NCI-H748 (cell line): Measurements from ENCODE around the gene SLC17A5.
"Not testable (repeated sequence)": the region's sequence is repeated elsewhere in the genome, so short reads cannot be mapped to it uniquely, and the experiment has no call there.

ENCODE experiments used
- DNase-seq: peaks from one replicate; lab custom pipeline; 2025; ENCODE audit not compliant: unreplicated experiment; lab: John Stamatoyannopoulos, UW

SLC17A5 gene

DNA sequence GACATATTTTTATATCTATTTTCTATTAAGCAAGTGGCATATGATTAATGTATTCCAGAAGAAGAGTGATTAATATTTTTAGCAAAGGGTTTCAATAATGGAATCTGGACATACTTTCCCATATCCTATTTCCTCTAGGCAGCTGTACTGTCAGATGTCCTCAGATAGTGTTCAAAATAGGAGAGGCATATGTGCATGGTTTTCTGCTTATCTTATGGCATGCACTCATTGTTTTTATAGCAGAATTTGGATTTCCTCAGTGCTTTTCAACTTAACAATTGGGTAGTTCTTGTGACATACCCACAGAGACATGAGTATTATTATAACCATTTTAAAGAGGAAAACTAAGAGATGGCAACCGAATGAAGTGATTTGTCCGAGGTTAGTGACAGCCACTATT lies 12.6 kb upstream of the SLC17A5 start:
- no peak for DNase-seq

DNA sequence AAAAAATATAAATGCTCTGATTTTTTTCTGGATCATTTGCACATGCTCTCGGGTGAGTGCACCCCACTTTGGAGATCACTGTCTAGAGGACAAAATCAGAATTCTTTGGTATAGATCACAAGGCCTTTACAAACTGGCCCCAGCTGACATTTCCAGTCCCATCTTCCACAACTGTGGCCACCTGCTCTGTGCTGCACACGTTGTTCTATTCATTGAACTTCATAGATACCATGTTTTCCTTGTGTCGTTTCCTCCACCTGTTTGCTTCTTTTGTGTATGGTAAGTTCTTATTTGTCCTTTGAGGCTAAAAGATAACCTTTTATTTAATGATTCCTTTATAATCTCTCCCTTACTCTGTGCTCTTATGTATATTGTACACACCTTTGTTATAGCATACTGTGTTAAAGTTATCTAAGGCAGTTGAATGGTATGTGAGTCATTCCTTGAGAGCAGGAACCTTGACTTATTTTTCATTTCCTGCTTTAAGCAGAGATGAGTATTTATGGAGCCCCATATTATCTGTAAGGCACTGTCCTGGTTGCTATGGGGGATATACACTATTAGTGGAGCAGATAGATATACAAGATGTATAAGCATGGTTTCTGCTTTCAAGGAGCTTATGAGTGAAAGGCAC lies 12.0 kb upstream of the SLC17A5 start:
- DNase-seq: no peak

- DNase-seq: no peak
These were observed 10.9 kb upstream of the SLC17A5 start for GRCh38 chr6:73664701-73665100.

DNA sequence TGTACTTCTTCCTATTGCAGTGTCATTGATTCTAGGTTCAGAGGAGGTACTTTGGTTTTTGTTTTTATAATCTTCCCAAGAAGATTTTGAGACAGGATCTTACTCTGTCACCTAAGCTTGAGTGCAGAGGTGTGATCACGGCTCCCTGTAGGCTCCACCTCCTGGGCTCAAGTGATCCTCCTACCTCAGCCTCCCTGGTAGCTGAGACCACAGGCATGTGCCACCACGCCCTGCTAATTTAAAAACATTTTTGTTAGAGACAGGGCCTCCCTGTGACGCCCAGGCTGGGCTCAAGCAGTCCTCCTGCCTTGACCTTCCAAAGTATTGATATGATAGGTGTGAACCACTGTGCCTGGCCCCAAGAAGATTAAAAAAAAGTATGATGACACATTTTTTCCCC lies 3.4 kb upstream of the SLC17A5 start:
- no peak for DNase-seq

DNA sequence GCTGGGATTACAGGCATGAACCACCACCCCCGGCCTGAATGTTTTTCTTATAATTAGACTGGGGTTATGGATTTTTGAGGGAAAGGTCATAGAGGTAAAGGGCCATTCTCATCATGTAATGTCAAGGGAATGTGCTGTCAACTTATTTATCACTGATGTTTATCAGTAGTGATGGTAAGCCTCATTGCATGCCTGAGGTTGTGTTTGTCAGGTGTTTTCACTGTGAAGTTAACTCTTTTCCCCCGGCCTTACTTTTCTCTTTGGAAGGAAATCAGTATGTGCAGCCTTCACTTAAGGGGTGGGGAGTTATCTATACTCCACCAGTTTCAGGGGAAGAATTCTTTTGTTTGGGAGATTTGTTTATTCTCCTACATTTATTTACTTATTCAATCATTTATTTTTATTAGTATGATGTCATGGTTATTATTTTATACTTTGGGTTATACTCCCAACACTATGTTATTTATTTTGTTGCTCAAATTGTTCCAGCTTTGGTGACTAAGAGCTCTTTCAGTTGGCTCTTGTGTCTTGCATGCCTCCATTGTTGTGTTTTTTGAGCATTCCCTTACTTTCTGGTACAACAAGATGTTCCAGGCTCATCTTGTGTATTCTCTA lies 2.8 kb upstream of the SLC17A5 start:
- no peak for DNase-seq

- no peak for DNase-seq
These were observed 1.6 kb upstream of the SLC17A5 start for GRCh38 chr6:73655341-73655917.

GRCh38 chr6:73652637-73653570 lies 888 bp downstream of the SLC17A5 start:
- peak; percentile 84 for DNase-seq

DNA sequence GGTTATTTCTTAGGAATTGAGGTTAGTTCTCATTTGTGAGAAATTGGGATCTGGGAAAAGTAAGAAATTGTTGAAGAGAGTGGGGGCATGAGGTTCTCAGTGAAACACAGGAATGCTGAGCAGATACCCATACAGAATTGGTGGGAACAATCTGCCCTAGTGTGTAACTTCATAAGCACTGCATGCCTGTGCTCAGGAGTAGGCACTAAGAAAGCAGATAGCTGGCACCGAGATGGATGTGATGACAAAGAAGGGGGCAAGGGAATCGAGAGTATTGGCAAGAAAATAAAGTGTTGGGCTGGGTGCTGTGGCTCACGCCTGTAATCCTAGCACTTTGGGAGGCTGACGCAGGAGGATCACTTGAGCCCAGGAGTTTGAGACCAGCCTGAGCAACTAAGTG lies 4.0 kb downstream of the SLC17A5 start:
- DNase-seq: no peak

DNA sequence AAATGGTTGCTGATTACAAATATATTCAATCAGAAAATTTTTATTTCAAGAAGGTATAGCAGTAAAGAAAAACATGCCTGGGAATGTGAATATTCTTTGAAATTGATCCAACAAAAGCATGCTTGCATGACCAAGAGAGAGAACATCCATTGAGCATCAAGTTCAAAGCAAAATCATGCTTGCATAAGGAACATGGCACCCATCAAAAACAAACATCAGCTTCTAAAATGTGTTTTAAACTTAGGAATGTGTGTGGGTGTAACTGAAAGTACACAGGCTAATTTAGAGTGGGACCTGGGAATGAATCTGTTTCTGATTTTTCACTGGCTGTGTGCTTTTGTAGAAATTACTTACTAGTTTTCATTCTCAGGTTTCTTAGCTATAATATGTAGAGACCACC lies 5.6 kb downstream of the SLC17A5 start:
- DNase-seq: no peak

- no peak for DNase-seq
These were observed 8.7 kb downstream of the SLC17A5 start for GRCh38 chr6:73644941-73645591.

DNA sequence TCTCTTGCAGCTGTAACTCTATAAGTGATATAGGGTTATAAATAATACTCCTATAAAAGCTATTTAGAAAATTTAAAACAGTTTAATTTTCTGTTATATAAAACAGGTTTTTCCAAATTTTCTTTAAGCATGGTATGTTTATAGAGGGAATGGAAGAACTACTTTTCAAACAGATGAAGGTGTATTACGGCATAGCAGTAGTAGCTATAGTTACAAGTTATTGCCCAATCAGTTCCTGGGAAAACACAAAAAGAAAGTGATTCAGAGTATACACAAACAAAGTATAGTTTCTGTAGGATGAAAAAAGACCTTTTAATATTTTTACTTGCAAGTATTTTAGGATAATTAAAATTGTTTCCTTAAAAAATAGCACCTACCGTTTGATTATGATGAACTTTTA lies 9.8 kb downstream of the SLC17A5 start:
- no peak for DNase-seq

DNA sequence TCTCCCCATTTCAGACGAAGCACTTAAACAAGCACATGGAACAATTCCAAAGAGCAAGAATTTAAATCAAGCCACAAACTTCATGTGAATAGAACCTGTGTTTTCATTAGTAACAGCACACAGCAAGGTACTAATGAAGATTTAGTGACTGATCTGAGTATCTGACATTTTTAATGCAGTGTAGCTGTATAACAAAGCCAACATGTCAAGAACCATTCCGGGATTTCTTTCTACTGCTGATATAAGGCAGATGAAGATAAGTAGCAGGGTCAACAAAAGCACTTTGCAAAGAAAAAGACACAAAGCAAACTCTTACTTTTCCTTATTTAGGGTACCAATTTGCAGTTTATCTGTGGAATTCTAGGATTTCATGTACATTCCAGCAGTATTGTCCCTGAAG lies 11.3 kb downstream of the SLC17A5 start:
- no peak for DNase-seq

DNA sequence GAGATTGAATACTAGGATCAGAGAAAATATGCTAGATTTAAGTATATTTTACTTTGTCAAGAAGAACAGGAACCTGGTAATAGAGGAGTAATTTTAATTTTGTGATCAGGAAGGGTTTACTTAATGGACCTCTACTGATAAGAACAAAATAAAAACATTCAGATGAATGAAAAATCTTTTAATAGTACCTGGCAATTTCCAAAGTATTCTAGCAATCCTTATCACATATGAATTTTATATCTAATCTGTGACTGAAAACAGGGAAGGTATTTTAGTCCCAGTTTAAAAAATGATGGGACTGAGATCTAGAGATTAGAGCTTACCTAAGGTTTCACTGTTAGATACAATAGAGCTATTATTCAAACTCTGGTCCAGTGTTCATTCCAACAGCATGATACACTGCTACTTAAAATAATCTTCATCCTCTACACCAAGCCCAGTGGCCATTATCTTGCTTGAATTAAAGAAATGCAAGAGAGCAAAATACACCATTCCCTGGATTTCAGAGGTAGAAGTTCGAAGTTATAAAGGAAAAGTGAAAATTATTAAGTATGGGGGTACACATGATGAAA lies 13.5 kb downstream of the SLC17A5 start:
- DNase-seq: no peak

DNA sequence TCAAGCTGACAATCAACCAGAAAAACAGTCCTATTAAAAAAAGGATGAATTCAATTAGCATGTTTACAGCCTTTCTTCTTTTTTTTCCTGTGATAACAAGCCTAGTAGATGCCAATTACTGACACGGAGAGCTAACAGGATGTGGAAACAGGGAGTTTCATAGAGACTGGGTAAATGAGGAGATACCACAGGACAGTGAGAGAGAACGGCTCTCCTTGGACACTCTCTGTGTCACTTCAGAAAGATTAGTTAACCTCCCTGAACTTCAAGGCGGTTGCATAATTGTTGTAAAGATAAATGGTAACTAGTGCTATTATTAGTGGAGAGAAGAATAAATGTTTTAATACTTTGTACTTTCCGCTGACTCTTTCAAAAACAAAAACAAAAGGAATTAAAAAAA lies 14.8 kb downstream of the SLC17A5 start:
- DNase-seq: no peak

DNA sequence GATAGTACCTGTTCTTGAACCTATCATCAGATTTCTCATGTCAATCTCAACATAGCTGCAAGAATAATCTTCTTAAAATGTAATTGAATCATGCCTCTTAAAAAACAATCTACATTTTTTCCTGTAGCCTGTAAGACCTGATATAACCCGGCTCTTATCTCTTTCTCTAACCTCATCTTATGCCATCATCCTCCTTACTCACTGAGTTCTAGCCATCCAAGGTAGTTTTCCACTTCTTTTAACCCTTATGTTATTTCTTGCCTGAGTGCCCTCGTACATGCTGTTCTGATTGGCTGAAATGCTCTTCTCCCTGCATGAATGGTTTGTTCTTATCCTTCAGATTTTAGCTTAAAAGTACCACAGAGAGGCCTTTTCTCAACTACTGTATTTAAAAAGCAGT lies 16.4 kb downstream of the SLC17A5 start:
- DNase-seq: no peak

DNA sequence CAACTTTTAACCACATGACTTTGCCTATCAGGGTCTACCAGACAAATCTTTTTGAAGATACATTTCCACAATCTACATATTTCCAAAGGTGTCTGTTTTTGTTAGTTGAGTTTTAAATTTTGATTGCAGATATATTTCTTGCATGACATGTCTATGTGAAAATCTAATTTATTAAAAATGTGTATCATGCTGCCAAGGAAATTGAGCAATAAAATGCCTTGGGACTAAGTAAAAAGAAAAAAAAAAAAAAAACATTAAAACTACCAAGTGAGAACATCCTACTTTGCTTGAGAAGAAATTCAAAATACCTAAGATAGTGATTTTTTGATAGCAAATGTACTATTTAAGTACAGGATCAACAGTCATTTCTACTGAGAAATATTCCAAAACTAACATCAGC lies 17.7 kb downstream of the SLC17A5 start:
- no peak for DNase-seq

DNA sequence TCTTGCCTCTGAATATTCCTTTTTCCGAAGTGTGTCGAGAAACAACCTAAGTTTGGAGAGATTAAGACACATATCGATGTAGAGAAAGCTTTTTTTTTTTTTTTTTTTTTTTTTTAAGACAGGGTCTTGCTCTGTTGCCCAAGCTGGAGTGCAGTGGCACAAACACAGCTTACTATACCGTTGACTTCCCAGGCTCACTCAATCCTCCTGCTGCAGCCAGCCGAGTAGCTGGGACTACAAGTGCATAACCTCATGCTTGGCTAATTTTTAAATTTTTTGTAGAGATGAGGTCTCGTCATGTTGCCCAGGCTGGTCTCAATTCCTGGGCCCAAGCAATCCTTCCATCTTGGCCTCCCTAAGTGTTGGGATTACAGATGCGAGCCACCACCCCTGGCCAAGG lies 21.4 kb downstream of the SLC17A5 start:
- DNase-seq: no peak

DNA sequence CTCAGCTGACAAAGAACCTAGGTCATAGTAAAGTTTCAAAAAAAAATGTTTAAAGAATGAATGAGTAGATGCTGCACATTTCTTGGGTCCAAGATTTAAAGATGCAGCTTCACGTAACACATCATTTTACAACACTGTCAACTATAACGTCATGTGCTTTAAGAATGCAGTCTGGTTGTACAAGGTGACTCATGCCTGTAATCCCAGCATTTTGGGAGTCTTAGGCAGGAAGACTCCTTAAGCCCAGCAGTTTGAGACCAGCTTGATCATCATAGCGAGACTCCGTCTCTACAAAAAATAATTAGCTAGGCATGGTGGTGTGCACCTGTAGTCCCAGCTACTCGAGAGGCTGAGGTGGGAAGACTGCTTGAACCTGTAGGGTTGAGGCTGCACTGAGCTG lies 21.9 kb downstream of the SLC17A5 start:
- DNase-seq: no peak

DNA sequence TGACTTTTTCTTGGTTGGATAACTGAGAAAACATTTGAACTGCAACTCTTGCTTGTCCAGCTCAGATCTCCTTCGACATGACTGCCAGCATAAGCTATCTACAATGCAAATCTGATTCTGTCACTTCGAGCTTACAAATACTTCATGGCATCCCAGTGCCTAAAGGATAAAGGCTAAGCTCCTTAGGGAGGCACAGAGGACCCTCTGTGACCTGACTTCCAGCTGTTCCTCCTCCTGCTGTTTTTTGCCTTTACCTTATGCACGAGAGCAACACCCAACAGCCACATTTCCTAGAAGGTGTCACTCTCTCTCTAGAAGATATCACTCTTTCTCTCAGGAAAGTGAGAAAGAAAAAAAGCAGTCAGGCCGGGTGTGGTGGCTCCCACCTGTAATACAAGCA lies 23.4 kb downstream of the SLC17A5 start:
- no peak for DNase-seq

DNA sequence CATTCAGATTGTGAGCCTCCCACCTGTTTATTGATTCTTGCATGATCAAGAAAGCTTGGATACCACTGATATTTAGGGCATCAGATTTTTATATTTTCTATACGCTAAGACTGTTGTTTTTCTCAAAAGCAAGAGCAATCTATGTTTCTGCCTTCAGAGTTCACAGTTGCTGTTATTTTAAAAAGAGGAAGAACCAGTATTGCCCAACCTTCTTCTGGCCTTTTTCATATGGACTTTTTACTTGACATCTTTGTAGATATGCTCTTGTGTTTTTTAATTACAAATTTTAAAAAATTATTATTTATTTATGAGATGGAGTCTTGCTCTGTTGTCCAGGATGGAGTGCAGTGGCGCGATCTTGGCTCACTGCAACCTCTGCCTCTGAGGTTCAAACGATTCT lies 28.9 kb downstream of the SLC17A5 start:
- DNase-seq: no peak

DNA sequence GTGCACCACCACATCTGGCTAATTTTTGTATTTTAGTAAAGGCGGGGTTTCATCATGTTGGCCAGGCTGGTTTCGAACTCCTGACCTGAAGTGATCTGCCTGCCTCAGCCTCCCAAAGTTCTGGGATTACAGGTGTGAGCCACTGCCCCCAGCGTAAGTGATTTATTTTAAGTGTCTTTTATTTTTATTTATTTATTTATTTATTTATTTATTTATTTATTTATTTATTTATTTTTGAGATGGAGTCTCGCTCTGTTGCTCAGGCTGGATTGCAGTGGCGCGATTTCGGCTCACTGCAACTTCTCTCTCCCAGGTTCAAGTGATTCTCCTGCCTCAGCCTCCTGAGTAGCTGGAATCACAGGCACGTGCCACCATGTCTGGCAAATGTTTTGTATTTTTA lies 30.3 kb downstream of the SLC17A5 start:
- not testable (repeated sequence) for DNase-seq
